ENCODE measurements around the gene LDHA.
"Not testable (repeated sequence)": the region's sequence is repeated elsewhere in the genome, so short reads cannot be mapped to it uniquely, and the experiment has no call there.

LDHA gene

DNA sequence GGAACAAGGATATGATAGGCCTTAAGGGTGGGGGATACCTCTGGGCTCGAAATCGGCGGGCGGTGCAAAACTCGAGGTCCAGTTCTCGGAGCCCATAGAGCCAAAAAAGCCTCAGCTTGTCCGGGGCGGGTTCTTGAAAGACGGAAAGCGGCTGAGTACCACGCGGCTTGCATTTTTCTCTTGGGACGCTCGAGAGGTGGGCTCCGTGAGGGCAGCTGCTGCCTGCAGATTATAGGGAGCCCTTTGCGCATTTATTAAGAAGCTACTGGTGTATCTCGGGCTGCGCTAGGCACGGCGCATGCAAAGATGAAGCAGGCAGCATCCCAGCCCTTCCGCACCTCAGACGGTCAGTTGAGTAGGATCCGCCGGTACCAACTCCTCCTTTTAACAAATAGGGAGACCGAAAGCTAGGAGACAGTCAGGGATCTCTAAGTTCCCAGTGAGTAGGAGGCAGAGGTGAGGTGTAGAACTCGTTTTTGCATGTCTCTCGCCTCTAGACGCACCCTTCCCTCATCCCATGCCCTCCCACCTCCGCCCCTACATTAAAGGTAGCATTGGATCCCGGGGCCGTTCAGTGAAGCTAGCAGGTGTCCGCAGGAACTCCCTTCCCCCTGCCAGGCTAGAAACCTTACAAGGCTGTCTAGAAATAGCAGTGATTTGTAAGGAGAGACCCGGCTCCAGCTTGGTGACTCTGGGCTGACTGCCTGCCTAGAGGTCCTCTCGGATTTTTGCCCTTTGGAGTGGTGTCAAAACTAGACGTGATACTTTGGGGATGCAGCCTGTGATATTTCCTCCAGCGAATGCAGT, 768 bp downstream of the LDHA start:
- peak; percentile 28 for DNase-seq (ENCODE audit: low spot score)

DNA sequence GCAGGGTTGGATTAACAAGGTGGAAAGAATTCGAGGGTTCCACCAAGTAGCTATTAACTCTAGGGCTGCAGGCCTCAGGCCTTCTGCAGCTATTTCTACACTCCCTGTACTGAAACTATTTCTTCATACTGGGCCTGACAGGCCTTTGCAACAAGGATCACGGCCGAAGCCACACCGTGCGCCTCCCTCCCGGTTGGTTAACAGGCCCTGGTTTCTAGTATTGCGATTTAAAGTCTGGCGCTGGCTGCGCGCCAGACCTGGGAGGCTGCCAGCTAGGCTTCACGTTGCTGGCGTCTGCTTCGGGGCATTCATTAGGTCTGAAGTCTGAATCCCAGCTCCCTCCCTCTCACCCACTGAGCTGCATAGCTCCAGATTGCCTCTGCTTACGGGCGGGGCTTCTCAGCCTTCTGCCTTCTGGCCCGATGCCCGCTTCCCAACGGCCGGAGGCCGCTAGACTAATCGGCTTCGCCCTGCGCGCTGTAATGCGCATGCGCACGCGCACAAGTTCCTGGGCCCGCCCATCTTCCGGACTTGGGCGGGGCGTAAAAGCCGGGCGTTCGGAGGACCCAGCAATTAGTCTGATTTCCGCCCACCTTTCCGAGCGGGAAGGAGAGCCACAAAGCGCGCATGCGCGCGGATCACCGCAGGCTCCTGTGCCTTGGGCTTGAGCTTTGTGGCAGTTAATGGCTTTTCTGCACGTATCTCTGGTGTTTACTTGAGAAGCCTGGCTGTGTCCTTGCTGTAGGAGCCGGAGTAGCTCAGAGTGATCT, 1.6 kb downstream of the LDHA start:
- DNase-seq (ENCODE audit: low spot score): peak; percentile 97

DNA sequence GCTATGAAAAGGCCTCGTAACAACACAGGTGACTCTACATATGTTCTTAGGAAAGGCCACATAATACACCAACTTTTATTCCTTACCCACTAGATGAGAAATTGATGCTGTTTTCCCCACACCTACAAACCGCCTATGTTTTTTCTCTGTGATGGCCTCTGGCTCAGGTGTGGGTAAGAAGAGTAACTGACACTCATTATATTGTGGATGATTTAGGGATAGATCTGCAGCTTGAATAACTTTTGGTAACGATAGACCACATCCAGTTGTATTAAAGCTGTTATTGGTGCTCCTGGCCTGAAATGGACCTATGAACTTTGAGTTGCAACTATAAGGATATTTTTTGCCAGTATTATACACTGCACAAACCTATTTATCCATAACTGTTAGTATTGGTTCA, 3.6 kb downstream of the LDHA start:
- no peak for DNase-seq (ENCODE audit: low spot score)

DNA sequence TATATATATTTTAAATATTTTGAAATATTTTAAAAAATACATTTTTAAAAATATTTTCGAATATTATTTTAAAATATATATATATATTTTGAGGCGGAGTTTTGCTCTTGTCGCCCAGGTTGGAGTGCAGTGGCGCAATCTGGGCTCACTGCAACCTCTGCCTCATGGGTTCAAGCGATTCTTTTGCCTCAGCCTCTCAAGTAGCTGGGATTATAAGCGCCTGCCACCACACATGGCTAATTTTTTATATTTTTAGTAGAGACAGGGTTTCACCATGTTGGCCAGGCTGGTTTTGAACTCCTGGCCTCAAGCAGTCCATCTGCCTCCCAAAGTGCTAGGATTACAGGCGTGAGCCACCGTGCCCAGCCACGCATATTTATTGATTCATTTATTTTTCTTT, 6.7 kb downstream of the LDHA start:
- DNase-seq (ENCODE audit: low spot score): not testable (repeated sequence)

DNA sequence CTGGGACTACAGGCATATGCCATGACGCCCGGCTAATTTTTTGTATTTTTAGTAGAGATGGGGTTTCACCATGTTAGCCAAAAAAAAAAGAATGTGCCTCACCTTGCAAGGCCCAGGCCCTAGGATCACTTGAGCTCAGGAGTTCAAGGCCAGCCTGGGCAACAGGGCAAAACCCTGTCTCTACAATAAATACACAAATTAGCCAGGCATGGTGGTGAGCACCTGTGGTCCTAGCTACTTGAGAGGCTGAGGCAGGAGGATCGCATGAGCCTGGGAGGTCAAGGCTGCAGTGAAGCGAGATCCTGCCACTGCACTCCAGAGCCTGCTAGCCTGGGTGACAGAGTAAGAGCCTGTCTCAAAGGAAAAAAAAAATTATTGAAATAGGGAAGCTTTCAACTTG, 9.7 kb downstream of the LDHA start:
- DNase-seq (ENCODE audit: low spot score): no peak

DNA sequence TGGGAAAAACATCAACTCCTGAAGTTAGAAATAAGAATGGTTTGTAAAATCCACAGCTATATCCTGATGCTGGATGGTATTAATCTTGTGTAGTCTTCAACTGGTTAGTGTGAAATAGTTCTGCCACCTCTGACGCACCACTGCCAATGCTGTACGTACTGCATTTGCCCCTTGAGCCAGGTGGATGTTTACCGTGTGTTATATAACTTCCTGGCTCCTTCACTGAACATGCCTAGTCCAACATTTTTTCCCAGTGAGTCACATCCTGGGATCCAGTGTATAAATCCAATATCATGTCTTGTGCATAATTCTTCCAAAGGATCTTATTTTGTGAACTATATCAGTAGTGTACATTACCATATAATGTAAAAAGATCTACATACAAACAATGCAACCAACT, 13.0 kb downstream of the LDHA start:
- not testable (repeated sequence) for DNase-seq (ENCODE audit: low spot score)

DNA sequence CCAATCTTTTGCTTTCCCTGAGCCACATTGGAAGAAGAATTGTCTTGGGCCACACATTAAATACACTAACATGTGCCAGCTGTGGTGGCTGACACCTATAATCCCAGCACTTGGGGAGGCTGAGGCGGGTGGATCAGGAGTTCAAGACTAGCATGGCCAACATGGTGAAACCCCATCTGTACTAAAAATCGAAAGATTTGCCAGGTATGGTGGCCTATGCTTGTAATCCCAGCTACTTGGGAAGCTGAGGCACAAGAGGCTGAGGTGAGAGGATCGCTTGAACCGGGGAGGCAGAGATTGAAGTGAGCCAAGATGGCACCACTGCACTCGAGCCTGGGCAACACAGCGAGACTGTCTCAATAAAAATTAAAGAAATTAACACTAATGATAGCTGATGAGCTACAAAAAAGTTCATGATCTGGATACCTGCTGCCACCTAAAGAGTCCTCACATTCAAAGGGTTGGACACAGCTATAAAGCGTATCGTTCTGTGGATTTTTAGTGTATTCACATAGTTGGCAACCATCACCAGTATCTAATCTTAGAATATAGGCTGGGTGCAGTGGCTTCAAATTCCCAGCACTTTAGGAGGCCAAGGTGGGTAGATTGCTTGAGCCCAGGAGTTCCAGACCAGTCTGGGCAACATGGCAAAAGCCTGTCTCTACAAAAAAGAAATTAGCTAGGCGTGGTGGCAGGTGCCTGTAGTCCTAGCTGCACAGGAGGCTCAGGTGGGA, 14.4 kb downstream of the LDHA start:
- DNase-seq (ENCODE audit: low spot score): no peak

DNA sequence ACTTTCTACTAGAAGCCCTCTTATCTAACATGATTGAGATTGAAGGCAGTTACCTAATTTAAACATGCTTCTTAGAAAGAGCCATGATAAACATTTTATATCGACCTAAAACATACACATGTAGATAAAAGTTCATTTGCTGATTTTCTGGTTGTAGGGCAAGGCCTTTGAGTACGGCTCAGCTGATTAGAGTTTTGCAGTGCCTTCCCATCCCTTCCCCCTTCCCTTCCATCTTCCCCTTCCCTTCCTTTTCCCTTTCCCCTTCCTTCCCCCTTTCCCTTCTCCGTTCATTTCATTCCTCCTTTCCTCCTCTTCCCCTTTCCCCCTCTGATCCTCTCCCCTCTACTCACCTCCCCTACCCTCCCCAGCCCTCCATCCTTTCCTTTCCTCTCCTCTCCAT, 22.1 kb downstream of the LDHA start:
- DNase-seq (ENCODE audit: low spot score): no peak

DNA sequence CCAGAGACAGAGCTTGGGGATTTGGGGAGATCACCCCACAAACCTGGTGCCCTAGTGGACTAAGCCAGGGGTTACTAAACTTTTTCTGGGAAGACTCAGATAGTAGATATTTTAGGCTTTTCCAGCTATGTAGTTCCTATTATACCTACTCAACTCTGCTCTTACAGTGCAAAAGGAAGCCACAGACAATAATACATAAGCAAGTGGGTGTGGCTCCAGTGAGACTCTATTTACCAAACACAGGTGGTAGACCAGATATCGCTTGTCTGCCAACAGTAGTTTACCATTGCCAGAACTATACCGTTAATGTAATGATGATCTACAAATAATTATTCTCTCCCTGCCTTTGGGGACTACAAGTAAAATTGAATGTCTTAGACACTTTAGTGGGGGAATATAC, 24.7 kb downstream of the LDHA start:
- no peak for DNase-seq (ENCODE audit: low spot score)

DNA sequence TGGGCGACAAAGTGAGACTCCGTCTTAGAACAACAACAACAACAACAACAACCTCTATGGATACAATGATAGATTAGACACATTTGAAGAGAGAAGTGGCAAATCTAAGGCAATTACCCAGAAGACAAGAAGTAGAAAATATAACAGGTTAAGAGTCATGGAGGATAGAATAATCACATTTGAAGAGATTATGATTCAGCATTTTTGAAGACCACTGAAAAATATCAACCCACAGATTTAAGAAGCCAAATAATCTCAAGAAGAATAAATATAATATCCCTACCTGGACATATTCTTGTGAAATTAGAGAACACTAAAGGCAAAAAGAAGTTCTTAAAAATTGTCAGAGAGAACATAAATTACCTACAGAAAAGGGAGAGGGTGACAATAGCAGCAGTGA, 25.7 kb downstream of the LDHA start:
- DNase-seq (ENCODE audit: low spot score): no peak

DNA sequence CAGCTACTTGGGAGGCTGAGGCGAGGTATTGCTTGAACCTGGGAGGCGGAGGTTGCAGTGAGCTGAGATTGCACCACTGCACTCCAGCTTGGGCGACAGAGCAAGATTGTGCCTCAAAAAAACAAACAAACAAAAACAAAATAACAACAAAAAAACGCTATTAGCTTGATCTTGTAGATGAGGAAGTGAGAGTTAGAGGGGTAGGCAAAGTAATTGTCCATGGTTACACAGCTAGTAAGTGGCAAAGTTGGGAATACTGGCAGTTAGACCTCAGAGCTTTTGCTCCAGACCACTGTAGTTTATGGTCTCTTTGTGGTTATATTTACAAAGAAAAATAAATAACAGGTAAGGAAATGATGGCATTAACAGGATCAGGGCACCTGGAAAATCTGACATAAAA, 32.9 kb downstream of the LDHA start:
- no peak for DNase-seq (ENCODE audit: low spot score)

DNA sequence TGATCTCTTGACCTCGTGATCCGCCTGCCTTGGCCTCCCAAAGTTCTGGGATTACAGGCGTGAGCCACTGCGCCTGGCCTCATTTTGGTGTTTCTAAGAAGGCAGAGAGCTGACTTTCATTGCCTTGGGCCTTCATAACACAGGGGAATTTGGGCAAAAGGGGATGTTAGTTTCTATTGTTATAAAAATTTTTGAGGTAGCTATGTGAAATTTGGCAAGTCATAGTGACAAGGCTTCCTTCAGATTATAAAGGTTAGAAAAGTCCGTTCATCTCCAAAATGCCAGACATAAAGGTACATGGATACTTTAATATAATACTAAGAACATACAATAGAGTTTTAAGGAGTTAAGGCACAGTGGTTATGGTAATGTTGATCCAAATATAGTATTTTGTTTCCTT, 35.0 kb downstream of the LDHA start:
- DNase-seq (ENCODE audit: low spot score): no peak

DNA sequence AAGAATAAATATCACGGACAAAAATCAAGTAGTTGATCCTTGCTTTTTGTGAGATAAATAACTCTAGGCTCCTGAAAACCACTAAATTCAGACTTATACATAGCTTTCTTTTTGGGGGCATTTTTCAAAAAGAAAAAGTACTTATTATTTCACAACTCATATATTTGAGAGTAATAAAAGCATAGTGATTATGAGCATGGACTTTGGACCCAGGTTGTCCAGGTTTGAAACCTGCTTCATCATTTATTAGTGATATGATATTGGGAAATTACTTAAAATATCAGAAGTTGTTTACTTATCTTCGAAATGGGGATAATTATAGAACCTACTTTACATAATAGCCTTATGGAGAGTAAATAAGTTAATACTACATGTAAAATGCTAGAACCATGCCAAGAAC, 44.3 kb downstream of the LDHA start:
- no peak for DNase-seq (ENCODE audit: low spot score)

DNA sequence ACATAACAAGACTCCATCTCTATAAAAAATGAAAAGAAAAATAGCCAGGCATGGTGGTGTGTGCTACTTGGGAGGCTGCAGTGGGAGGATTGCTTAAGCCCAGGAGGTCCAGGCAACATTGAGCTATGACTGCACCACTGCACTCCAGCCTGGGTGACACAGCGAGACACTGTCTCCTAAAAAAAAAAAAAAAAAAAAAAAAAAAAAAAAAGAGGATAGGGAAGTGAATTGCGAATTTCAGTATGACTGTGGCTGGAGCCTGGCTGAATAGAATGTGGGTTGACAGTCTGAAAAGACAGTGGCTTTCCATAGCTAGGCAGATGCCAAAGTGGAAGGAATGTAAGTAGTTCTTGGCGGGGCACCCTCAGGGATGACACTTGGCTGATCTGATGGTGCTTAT, 54.9 kb downstream of the LDHA start:
- no peak for DNase-seq (ENCODE audit: low spot score)

DNA sequence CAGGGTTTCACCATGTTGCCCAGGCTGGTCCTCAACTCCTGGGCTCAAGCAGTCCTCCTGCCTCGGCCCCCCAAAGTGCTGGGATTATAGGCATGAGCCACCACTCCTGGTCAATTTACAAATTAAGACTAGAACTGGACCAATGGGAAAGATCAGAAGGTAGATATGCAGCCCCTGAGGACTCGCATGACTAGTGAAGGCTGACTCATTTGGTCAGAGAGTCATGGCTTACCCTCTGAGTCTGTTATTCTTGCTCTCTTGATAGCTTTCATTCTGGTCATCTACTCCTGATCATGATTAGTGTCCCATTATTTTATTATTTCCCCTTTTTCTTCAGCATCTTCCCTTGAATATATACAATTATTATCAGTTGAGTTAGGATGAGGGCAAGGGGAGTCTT, 58.6 kb downstream of the LDHA start:
- DNase-seq (ENCODE audit: low spot score): no peak

DNA sequence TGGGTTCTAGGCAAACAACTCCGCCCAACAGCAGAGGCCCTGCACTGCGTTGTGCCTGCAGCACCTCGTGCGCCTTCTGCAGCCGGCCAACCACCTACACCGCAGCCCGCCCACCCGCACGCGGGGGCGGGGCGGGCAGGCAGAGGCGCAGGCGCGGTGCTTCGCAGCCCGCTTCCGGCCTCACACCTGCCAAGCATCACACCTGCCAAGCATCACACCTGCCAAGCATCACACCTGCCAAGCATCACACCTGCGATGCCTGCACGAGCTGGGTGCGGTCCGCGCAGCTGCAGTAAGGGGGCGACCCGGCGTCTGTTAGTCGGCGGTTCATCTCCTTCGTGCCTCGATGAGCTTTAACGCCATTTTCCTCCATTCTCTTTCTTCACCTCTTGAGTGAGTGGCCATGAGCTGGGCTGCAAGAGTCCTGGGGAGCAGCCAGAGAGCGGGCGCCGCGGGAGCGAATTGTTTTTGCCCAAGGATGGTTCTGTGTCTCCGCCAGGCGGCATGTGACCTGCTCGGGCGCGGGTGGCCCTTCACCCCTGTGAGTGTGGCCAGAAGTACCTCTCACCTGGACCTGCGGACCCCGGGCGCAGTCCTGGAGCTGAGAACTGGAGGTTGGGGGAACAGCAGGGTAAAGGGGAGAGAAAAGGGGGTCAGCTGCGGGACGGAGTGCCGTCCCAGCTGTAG, 61.5 kb downstream of the LDHA start, which contains the start of gene LDHAL6A:
Gene LDHAL6A, plus strand, starts transcription at position 171 of the 687 bp plus-strand sequence. CDS start 825 bp downstream, outside the sequence.
- no peak for DNase-seq (ENCODE audit: low spot score)

DNA sequence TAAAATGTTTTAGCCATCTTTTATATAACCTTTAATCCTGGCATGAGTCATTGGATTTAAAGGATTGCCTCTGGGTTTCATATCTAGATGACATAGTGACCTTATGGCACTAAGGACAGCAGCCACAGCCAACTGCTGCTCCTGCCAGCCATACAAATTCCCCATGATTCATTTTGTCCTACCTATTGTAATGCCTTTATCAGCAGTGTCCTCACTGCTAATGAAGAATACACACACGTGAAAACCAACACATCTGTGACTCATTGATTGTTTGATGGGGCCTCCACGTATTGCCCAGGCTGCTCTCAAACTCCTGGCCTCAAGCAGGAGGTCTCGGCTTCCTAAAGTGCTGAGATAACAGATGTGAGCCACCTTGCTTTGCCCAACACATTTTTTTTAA, 63.1 kb downstream of the LDHA start:
- DNase-seq (ENCODE audit: low spot score): no peak
